T1000 (cell line): ENCODE measurements around the gene PTBP1.
A peak's percentile ranks its signal among the peaks of the same experiment; 100 is the strongest.

Experiments
- DNase-seq: peaks from one replicate; lab custom pipeline; 2025; ENCODE audit warnings: mixed read lengths; lab: John Stamatoyannopoulos, UW

PTBP1 gene

DNA sequence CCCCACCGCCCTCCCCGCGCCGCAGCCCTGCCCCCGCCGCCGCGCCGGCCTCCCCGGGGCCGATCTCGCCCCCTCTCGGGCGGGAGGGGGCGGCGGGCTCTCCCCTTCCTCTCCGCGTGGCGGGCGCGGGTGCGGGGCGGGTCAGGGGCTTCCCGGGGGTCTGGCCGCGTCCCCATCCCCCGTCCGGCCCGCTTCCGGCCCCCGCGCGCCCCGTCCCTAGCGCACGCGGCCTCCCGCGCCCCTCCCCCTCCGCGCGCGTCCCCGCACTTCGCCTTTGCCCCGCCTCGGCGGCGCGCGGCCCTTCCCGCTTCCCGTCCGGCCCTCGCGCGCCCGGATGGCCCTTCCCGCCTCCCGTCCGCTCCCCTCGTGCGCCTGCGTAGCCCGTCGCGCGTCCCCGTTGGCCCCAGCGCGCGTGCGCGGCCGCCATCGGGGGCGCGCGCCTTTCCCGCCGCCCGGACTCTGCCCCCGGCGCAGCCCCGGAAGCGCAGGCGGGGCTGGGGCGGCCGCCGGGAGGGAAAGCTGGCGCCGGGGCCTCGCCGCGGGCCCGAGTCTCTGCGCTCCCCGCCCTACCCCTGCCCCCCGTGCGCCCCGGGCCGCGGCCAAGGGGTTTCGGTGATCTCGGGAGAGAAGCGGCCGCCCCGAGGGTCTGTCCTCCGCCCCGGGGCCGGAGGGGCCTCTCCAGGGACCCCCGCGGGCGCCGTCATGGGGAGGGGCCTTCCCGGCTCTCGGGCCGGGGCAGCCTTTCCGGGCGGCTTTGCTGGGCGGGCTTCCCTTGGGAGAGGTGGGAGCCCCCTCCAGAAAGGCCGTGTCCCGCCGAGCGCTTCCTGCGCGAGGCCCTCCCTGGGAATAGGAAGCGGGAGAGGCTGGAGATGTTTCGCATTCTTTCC is 519 bp downstream of the PTBP1 start:
- peak; percentile 82 for DNase-seq

DNA sequence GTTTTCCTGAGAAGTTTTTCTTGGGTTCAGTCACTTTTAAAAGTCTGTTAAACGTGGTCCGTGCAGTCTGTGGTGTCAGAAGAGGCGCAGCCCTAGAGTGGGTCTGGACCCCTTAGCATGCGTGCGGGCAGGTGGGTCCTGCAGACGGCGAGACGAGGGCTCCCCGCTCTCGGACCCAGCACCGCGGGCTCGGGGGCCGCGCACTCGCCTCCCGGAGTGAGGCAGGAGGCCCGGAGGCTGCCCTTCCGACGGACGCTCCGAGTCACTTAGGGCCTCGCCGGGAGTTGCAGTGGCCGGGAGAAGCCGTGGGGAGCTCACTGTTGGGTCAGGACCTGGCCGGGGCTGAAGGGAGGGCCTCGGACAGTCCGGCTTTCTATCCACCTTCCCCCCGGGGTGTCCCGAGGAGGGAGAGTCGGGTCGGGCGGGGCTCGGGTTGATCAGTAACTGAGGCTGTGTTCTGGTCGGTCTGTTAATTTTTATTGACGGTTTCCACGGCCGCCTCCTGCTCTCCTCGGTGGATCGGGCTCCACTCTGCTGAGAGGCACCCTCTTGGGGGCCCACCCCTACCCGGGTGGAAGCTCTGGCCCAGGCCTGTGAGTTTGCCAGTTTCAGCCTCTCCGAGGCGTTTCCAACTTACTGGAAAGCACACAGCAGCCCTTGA is 1.3 kb downstream of the PTBP1 start:
- DNase-seq, result no peak

DNA sequence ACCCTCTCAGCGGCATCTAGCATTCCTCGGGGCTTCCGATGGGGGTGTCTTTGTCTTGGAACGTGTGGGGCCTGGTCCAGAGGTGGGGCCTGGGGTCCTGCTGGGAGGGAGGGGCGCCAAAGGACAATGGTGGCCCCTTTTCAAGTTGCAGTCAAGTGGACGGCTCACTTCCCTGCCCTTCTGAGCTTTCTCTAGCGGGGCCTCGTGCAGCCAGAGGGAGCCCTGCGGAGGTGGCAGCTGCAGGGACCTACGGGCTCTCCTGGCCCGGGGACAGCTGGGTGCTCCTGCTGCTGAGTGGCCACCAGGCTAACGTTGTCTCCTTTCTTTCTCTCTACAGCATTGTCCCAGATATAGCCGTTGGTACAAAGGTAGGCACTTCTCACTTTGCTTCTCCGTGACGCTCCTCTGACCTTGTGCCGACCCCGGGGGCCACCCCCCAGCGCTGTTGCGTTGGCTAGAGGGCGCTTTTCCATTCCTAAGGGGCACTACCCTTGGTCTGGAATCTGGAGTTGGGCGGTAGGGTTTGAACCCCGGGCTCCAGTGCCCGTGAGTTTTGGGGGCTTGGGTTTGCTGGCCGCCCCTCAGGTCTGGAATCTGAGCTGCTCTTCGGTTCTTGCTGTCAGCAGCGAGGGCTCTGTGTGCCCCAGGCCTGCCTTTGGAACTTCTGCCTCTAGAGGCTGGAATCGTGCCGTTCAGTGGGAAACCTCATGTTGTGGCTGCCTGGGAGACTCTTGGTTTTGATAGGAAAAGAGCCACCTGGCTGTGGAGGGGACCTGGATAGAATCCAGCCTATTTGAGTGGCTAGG is 2.0 kb downstream of the PTBP1 start:
- no peak for DNase-seq

DNA sequence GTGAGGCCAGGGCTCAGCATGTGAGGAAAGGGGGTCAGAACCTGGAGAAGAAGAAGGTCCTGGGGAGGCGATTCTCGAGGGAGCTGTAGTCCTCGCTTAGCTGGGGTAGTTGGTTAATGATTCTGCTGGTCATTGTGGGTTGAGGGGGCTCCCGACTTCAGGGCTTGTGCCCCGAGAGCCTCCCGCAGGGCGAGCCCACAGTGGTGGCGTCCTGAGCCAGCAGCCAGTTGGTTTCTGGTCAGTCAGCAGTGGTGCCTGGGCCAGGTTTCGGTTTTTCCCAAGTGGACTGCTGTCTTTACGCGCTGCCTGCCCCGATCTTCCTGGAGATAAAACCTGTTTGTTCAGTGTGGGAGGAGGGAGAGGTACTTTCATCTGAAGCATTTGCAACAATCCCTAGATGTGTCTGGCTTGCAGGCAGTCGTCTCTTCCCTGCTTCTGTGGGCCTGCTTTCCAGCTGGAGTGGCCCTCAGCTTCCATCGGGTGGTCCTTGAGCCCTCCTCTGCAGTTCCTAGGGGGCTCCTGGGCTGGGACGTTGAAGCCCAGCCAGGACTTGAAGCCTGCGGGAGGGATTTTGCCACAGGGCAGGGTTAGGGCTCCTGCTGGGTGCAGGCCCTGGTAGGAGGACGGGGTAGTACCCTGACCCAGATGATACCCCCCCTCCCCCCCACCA is 3.2 kb downstream of the PTBP1 start:
- no peak for DNase-seq

DNA sequence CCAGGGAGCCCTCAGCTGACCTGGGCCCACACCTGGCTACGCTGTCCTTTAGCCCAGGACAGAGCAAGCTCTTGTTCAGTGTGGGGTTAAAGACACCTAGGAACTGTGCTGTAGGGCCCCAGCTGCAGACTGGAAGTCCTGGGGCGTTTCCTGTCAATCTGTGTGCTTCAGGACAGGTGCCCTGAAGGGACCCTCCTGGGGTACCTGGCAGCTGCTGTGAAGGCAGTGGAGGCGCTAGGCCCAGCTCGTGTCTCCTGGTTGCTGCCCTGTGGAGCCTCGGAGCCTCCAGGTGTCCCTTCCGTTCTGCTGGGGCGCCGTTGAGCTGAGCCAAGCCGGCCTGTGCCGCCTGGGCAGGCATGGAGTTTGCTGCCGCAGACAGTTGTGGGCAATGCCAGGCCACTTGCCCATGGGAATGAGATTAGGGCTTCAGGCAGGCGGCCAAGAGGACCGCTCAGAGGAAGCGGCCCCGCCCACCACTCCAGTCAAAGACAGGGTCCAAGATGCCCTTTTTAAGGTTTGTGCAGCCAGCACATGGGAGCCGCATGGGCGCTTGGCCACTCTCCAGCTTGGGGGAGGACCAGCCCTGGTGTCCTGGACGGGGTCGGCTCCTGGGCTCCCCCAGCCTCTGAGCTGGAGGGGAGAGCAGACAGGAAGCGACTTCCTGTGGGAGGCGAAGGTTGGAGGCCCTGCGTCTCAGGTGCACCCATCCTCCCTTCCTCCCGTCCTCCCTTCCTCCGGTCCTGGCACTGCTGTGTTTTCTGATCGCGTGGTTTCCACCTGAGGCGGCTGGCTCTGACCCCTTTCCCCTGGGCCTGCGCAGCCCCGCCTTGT is 4.0 kb downstream of the PTBP1 start:
- DNase-seq, result peak; percentile 64

DNA sequence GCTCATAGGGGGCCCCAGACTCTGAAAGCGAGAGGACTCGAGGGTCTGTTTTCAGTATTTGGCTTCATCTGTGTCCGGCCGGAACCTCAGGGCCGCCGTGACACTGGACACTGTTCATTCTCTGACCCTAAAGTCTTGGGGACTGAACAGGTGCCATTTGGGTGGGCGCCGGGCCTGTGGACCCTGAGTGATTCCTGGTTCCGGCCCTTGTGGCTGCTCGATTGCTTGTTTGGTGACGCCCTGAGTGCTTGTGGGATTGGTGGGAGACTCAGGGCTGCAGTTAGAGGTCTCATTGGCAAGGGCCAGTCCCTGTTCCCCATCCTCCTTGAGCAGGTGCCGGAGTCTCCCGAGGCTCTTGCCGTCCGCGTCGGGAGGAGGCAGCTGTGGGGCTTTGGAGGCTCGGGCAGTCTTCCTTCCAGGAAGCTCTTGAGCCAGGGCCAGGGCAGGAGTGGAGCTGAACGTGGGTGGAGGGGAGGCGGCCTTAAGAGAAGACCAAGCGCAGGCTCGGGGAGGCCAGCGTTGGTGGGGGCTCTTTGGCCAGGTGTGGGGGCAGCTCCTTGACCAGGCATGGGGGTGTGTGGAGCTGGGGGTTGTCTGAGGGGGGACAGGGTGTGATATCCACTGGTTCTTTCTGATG is 4.7 kb downstream of the PTBP1 start:
- no peak for DNase-seq

DNA sequence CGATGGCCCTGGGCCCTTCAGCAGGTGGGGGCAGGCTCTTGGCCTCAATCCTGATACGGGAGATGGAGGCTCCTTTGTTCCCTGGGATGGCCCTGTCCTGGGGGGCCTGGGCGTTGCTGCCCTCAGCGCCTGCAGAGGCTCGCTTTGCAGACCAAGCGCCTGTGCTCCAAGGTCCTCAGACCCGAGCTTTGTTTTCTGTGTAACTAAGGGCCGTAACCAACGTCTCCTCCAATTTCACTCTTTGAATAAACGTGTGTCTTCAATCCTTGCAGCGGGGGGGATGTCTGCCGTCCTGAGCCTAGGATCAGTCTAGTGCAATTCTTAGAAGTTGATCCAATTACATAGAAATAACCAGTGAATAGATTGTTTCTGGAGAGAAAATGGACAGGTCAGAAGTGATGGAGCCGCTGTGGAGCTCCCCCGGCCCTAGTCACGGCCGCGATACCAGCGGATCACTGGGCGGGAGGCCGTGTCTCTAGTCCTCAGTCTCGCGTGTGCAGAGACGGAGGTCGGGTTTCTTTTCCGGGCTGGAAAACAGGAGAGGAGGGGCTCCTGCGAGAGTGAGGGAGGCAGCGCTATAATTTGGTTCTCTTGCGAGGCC is 5.3 kb downstream of the PTBP1 start:
- no peak for DNase-seq

DNA sequence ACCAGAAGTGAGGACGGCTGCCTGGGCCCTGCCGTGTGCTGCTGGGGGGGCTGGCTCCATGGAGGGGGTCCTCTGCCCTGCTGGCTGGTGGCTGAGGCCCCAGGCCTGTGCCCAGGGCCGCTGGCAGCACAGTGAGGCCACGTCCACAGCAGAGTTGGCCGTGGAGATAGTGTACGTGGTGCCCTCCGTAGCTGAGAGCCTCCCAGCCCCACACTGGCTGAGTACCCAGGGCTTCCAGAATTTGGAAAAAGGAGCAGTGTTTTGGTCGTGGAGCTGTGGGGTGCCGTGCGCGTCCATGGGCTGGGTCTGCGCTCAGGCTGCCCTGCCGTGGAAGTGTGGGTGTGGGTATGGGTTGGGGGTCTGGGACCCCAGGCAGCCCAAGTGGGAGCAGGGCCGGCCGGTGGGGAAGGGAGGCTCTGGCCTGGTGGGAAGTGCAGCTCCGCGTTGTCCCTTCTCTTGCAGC is 5.9 kb downstream of the PTBP1 start:
- no peak for DNase-seq

DNA sequence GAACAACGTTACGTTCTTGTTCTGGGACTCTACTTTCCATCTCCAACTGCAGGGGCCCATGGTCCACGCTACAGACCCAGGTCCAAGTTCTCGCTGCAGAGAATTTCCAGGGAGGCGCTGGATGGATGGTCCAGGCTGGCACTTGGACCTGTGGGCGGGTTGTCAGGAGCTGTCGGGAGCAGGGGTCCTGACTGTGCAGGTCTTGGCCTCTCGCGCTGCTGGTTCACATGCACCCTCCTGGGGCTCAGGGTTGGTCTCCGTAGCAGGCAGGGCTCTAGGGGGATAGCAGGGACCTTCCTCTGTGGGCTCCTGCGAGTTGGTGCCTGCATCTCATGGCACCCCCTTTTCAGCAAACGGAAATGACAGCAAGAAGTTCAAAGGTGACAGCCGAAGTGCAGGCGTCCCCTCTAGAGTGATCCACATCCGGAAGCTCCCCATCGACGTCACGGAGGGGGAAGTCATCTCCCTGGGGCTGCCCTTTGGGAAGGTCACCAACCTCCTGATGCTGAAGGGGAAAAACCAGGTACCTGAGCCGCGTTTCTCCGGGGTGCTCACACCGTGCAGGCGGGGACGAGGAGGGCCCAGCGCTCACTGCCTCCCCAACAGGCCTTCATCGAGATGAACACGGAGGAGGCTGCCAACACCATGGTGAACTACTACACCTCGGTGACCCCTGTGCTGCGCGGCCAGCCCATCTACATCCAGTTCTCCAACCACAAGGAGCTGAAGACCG is 6.6 kb downstream of the PTBP1 start:
- DNase-seq, result no peak

DNA sequence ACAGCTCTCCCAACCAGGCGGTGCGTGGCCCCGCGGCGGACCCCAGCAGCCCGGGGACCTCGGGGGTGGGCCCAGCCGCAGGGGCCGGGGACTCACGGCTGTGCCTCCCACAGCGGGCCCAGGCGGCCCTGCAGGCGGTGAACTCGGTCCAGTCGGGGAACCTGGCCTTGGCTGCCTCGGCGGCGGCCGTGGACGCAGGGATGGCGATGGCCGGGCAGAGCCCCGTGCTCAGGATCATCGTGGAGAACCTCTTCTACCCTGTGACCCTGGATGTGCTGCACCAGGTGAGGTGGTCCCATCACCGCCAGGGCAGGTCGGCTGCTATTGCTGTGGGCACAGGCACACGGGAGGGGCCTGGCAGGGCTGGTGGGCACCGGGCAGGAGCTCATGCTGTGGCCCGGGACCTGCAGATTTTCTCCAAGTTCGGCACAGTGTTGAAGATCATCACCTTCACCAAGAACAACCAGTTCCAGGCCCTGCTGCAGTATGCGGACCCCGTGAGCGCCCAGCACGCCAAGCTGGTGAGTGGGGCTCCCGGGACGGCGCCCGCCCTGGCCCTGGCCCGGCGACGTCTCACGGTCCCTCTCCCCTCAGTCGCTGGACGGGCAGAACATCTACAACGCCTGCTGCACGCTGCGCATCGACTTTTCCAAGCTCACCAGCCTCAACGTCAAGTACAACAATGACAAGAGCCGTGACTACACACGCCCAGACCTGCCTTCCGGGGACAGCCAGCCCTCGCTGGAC is 7.3 kb downstream of the PTBP1 start:
- DNase-seq, result no peak

DNA sequence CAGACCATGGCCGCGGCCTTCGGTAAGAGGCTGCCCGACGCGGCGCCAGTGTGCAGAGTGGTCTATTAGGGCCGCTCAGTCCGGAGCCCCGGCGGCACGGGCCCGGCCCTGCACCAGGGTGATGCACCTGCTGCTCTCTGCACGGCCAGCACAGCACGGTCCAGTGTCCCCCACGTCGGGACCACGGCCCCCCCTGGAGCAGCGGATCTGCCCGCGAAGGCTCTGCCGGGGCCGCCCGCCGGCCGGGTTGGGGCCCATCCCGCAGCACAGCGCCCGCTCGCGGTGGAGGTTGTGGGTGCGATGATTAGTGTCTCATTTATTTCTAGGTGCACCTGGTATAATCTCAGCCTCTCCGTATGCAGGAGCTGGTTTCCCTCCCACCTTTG is 7.9 kb downstream of the PTBP1 start:
- no peak for DNase-seq

DNA sequence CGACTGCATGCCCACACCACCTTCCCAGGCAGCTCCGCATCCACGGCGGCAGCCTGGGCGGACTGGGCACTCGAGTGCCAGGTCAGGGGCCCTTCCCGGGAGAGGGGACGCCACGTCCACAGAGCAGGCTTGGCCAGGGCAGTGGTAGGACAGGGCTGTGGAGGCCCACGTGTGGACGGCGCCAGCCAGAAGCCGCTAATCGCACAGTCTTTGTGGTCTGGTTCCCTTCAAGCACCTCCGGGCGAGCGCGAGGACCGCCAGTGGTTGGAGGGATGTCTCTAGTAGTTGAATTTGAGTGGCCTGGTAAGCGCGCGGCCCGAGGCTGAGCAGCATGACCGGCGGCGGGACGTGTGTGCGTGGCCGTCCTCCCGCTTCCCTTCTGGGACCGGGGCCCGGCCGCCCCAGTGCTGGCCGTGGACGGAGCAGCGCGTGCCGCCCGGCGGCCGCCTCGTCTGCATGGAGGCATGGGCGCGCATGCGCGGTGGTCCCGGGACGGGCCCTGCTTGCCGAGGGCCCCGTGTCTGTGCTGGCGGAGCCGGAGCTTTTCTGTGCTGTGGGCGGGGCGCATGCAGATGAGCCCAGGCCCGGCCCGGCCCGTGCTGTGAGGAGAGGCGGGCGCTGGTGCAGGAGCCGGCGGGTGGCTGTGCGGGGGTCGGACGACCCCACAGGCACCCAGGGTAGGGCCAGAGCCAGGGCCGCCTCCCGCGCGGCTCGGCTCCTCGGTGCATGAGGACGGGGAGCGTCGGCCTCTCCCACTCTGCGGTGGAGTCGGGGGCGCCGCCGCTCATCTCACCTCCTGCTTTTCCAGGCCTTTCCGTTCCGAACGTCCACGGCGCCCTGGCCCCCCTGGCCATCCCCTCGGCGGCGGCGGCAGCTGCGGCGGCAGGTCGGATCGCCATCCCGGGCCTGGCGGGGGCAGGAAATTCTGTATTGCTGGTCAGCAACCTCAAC is 8.6 kb downstream of the PTBP1 start:
- no peak for DNase-seq

DNA sequence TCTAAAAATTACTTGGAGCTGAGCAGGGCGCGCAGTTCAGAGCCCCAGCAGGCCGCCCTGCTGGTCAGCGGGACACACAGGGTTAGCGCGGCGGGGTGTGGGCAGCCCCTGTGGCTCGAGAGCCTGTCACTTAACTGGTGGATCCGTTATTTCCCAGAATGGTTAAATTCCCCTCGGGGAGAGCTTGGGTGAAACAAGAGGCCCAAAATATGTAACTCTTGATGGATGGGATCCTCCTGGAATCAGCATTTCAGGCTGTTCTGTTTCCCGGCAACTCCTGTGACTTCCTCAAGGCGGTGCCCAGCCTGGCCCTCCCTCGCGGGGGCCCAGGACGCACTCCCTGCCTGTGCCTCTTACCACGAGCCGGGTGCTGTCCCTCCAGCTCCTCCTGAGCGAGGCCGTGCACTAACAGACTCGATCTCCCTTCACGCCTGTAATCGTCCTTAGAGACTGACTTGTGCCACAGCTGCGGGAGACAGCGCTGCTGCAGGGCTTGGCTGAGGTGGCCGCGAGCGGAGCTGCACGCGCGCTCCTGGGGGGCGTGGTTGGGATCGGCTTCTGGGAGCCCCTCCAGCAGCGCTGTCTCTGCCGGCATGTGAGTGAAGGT is 9.7 kb downstream of the PTBP1 start:
- no peak for DNase-seq

DNA sequence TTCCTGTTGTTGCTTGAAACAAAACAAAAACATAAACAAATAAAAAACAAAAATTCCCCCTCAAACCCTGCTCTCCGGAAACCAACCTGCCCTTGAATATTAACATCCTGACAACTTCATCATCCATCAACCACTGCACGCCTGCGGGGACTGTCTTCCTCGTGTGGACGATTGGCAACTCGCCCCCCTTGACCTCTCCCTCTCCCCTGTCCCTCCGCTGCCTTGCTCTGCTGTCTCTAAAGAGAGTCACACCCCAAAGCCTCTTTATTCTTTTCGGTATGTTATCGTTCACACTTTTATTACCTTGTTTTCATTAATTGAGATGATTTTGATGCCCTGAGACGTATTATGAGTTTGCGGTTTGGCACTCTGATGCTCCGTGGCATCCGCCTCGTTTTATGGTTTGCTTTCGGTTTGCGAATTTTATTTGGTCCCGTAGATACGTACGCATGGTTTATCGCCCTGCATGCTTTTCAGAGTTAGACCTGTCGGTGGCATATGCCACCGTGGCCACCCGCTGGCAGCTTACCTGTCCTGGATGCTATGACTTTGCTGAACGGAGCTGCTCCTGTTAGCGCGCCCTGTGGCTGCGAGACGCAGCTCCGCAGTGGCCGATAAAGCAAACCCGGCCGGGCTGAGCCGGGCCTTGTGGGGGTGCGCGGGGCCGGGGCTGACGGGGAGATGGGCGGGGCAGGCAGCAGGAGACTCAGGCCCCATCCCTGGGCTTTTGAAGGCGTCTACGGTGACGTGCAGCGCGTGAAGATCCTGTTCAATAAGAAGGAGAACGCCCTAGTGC is 10.6 kb downstream of the PTBP1 start:
- no peak for DNase-seq

DNA sequence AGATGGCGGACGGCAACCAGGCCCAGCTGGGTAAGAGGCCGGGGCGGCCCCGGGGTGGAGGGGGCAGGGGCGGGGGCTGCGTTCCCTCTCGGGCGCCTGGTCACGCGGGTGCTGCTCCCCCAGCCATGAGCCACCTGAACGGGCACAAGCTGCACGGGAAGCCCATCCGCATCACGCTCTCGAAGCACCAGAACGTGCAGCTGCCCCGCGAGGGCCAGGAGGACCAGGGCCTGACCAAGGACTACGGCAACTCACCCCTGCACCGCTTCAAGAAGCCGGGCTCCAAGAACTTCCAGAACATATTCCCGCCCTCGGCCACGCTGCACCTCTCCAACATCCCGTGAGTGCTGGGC is 11.1 kb downstream of the PTBP1 start:
- DNase-seq, result no peak

DNA sequence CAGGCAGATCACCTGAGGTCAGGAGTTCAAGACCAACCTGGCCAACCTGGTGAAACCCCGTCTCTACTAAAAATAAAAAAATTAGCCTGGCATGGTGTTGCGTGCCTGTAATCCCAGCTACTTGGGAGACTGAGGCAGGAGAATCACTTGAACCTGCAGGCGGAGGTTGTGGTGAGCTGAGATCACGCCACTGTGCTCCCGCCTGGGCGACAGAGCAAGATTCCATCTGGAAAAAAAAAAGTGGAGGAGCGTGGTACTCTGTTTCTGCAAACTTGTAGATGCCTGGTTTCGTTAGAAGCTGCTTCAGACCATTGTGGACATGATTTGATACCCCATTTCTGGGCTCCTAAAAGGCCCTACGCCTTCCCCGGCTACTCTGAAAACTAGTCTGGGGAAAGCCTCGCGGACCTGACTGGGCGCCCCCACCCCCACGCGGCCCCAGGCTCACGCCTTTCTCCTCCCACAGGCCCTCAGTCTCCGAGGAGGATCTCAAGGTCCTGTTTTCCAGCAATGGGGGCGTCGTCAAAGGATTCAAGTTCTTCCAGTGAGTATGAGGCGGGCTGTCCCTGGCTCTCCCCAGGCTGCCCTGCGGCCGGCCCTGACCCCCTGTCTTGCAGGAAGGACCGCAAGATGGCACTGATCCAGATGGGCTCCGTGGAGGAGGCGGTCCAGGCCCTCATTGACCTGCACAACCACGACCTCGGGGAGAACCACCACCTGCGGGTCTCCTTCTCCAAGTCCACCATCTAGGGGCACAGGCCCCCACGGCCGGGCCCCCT is 13.0 kb downstream of the PTBP1 start:
- no peak for DNase-seq
